SIG-M5 (cell line): ENCODE data around the gene RTN4RL1.

Experiments used
- DNase-seq: peaks from one replicate; lab custom pipeline; 2025; lab: John Stamatoyannopoulos, UW

Gene RTN4RL1, protein sequence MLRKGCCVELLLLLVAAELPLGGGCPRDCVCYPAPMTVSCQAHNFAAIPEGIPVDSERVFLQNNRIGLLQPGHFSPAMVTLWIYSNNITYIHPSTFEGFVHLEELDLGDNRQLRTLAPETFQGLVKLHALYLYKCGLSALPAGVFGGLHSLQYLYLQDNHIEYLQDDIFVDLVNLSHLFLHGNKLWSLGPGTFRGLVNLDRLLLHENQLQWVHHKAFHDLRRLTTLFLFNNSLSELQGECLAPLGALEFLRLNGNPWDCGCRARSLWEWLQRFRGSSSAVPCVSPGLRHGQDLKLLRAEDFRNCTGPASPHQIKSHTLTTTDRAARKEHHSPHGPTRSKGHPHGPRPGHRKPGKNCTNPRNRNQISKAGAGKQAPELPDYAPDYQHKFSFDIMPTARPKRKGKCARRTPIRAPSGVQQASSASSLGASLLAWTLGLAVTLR

DNA sequence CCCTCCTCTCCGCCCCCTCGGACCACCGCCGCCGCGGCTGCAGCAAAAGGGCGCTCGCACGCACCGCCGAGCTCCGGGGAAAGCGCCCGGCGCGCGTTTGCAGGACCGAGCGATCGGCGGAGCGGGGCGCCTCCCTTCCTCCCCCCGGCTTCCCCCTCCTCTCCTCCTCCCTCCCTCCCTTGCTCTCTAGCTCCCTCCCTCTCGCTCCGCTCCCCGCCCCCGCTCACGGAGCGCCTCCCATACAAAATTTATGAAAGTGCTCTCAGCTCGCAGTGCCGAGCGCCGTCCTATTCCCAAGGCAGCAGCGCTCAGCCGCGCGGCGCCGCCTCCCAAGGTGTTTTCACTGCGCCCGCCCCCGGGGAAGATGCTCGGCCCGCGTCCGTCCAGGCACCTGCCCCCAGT, at the start of gene RTN4RL1:
TSS of gene RTN4RL1 (minus strand) at position 115 of the 402 bp plus-strand sequence. CDS start 469 bp downstream, outside the sequence.
- DNase-seq = no peak

GRCh38 chr17:2074919-2075318, 49.8 kb upstream of the RTN4RL1 start:
- DNase-seq = no peak

DNA sequence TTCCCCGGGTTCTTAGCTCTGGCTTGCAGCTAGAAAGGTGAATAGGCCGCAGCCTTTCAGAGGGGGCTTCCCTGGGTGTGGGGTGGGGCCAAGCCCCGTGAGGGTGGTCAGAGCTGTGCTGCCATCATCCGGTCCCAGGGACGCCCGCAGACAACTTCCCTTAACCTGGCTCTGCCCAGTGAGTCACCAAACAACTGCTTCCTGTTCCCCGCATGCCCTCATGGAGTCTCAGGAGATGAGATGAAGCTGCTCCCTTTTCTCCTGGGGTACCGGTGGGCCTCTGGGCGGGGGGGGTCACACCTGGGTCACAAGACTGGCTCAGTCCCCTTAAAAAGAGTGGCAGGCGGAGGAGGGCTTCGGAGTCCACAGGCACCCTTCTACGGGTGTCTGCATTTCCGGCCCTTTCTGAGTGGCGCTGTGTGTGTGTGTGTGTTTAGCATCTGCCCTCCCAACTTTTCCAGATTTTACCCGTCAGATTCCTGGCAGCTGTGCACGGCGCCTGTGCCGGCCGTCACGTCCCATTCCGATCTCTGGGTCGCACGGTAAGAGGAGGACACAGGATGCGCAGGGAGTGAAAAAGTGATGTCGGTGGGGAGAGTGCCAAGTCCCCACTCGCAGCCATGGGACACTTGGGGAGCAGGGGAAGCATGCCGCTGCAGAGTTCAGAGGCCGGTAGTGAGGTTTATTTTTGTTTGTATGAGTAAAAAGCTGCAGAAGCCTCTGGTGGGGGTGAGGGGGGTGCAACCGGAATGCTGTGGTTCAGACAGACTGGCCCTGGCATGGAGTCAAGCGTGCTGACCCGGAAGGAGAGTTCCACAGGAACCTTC, 46.5 kb upstream of the RTN4RL1 start:
- no peak for DNase-seq

GRCh38 chr17:2071024-2071385, 45.9 kb upstream of the RTN4RL1 start:
- DNase-seq = no peak

GRCh38 chr17:2070241-2071023, 45.3 kb upstream of the RTN4RL1 start:
- no peak for DNase-seq

GRCh38 chr17:2068519-2069051, 43.5 kb upstream of the RTN4RL1 start:
- no peak for DNase-seq

DNA sequence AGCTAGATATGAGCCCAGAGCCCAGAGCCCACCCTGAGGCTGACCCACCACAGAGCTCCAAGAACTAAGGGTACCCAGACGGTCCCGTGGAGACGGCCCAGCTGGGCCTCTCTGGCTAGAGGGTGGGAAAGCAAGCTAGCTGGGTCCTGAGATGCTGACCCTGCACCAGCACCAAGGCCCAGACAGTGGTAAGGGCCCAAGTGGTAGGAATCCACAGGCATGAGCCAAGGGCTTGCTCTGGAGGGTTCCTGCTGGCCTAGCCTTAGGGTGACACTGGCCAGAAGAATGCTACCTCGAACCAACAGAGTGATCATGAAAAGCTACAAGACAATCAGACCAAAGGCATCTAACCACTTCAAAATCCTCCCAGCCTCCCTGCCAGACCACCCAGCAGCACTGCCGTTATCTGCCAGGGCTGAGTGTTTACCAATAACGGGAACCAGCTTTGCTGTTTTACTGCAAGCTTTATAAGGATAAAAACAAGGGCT, 42.9 kb upstream of the RTN4RL1 start:
- DNase-seq = no peak

DNA sequence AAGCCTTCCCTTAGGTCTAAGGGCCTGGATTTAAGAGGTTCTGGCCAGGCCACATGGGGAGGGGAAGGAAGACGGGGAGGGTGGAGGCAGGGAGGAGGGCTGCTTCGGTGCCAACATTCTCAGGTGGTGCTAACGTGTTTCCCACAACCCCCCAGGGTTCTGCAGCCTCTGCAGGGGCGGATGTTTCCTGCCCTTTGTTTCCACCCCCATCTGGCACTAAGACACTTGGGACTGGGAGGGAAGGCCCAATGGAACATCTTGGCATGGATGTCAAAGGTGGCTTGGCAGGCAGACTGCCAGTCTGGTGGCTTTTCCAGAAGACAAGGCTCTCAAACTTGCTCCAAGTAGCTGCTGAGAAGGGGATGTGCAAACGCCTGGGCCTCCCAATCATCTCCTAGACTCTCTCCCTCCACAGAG, 42.5 kb upstream of the RTN4RL1 start:
- DNase-seq = no peak

GRCh38 chr17:2067048-2067561, 42.0 kb upstream of the RTN4RL1 start:
- no peak for DNase-seq

DNA sequence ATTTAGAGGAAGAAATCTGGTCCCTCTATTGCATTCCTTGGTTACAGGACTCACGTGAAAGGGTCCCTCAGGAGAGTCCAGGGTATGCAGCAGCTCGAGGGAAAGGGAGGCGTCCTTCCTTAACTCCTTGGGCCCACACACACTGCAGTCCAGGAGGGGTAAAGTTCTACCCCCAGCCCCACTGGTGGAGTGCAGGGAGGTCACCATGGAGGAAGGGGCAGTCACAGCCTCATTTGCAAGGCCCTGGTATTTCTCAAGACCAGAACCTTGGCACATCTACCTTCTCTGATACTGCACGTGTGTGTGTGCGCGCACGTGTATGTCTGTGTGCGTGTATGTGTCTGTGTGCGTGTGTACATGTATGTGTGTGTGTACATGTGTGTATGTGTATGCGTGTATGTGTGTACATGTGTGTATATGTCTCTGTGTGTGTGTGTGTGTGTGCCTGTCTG, 40.8 kb upstream of the RTN4RL1 start:
- no peak for DNase-seq

DNA sequence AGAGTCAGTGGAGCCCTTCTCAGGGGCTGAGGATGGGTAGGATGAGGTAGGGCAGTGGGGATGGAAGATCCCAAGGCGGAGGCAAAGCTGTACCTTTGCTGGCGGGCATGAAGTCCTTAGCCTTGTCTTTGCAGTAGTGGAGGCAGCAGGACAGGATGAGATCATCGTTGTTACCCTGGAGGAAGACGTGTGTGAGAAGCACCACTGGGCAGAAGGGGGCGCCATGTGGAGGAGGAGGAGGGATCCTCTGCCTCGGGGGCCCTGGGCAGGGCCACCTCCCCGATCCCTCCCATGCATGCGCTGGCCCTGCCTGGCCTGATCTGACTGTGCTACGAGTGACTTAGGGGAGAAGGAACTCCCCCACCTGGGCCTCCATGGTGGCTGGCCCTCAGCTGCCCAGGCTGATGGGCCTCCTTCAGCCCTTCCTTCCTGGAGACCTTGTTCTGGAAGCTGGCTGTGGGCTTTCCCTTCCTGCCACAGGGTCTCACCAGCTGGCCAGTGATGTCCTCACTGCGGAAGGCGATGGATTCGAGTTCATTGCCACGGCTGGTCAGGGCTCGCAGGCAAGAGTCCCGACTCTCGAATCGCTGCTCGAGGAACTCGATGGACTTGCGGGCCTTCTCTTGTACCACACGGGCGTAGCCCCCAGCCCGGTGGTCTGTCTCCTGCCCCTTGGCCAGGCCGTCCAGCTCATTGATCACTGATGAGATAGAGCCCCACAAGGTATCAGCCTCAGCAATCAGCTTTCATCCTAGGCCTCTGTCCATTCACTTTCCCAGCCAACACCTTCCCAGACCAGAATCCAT, 40.0 kb upstream of the RTN4RL1 start:
- no peak for DNase-seq

DNA sequence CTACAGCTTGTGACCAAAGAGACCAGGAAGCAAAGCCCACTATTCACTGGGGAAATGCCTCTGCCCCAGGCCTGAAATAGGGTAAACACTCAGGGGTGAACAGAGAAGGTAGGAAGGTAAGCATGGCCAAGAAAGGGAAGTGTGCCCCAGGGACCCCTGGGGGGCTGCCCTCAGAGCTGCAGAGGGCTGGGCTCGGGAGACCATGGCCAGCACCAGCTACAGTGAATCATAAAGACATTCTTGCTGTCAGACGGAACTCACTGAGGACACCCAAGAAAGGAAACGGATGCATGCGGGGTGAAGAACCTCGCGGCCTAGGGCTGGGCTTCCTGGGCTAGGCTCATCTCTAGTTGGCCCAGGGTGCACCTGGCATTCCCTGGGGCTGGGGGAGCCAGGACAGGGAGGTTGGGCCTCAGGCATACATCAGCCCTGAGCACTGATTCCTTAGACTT, 39.4 kb upstream of the RTN4RL1 start:
- DNase-seq = no peak

DNA sequence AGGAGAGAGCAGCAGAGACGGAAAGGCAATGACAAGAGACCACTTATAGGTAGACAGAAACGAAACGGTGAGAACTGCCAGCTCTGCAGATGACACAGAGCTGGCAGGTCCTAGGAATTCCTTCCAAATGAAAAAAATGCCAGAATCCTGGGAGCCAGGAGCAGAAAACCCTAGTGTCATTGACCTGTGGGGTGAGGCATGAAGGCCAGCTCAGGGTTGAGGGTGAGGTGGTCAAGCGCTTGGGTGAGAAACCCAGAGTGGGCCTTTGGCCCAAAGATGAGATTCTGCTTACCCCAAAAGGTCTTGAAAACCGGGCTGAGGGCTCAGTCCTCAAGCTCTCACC, 39.0 kb upstream of the RTN4RL1 start:
- no peak for DNase-seq

DNA sequence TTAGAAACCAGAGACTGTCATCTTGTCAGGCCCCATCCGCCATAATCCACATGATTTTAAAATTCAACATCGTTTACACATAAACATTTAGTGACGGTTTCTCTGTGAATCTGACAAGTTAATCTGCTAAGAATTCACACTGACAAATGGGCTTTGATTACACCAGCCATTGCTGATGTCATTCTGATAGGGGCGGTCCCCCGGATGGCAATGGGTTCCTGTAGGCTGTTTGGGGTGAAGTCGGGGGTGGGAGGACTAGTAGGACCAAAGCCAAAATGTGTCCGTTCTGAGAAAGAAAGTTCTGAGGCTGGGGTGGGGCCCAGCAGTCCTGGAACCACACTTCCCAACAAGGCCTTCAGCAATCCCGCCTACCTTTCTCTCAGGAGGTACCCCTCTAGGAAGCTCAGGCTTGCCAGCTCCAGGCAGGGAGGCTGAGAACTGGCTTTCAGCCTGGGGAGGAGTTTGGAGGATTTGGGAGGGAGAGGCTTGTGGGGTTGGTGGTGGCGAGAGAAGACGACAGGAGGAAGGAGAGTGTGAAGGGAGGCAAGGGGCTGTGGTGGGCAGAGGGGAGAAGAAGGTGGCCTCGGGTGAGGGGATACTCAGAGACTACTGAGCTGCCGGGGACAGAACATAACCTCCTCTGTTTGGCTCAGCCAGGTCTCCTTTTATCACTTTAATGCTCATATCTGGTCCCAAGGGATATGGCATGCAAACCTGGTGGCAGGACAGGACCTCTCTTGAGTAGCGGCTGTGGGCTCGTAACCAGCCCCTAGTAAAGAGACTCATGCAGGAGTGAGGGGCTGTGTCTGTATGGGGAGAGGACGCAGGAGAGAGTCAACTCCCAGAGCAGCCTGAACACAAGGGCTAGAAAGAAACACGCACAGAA, 38.4 kb upstream of the RTN4RL1 start:
- no peak for DNase-seq

GRCh38 chr17:2062571-2063183, 37.5 kb upstream of the RTN4RL1 start:
- no peak for DNase-seq

DNA sequence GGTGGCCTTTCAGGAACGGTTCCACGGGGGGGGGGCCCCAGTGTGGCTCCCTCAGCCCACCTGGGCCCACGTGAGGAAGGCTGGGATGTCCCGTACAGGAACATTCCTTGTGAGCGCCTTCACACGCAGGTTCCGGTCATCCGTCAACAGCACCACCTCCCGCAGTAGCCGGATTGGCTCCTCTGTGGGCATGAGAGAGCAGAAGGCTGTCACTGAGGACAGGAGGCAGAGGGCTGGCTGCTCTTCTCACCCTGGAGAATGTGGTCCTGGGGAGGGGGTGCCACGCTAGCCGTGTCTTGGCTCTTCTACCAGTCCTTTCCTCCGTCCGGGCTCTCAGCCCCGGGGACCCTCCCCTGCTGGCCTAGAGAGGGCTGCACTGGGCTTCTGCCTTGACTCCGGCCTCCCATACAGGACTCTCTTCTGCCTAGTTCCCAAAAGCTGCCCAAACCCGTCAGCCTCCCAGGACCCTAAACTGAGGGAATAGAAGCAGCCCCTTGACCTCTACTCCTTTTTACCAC, 36.4 kb upstream of the RTN4RL1 start:
- DNase-seq = no peak

DNA sequence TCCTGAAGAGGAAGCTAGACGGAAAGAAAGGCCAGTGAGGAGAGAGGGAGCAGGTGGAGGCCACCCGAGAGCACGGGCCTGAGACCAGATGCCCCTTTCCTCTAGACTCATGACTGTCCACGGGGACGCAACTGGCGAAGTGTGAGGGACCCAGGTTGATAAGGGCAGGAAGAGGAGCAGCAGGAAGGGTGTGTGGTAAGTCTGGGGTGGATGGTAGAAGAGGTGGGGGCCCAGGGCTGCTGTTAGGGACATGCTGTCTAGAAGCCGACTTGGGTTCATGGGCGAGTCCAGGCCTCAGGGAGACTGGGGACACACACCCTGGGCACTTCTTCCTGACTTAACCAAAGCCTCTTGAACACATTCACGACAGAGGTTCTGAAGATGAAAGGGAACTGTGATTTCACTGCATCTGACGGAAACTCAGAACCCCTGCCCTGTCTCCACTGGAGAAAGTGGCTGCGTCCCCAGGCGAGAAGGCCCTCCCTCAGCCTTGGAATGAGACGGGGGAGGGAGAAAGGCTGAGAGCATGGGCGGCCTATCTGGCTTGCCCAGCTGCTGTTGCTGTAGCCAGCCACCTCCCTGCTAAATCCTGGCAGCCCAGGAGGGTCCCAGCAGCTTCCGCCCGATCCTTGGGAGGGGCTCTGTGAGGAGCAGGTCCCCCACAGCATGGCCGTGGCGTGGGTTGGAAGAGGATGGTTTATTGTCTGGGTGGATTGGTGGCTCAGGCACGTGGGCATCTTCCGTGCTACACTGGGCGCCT, 35.7 kb upstream of the RTN4RL1 start:
- DNase-seq = no peak

DNA sequence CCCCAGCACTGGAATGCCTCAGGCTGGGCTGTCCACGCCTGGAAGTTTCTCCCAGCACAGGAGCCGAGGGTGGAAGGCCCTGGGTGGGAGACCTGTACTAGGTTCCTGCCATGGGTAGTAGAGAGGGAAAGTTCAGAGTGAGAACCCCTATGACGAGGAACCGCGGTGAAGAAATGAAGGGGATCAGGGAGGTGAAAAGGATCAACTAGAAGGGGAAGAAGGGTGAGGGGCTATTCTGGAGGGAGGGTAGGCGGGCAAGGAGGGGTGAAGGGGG, 35.2 kb upstream of the RTN4RL1 start:
- no peak for DNase-seq
